ENCODE results near the gene SLC18B1. TPM values are rescaled to one million over a fixed set of nuclear protein-coding genes. Genes with fewer than 3 reads are reported as not detected.

The SLC18B1 gene
- total RNA-seq, 1 donor from 2014 or later: 2.8 TPM

Other genes starting within 250 kb of the SLC18B1 start
- not detected for gene TAAR8, start 246.0 kb downstream of the SLC18B1 start, total RNA-seq
- gene TAAR6, start 228.3 kb downstream of the SLC18B1 start, total RNA-seq: not detected
- not detected for gene TAAR5, start 208.9 kb downstream of the SLC18B1 start, total RNA-seq
- gene TAAR2, start 174.4 kb downstream of the SLC18B1 start, total RNA-seq: not detected
- not detected for gene TAAR1, start 139.5 kb downstream of the SLC18B1 start, total RNA-seq
- gene VNN1, start 84.6 kb downstream of the SLC18B1 start, total RNA-seq: 2.2 TPM
- gene VNN2, start 40.7 kb downstream of the SLC18B1 start, total RNA-seq: 2.8 TPM
- 561 TPM for gene RPS12, start 15.9 kb upstream of the SLC18B1 start, total RNA-seq